GM10266 (cell line): ENCODE measurements around the gene RNF175.

ENCODE experiments used
- DNase-seq: peaks from one replicate; pipeline ENCODE4 v3.0.0; 2012; ENCODE audit errors: extremely low spot score
- TF ChIP-seq, protein P1 (sequence below): IDR thresholded peaks from 2 replicates; pipeline ENCODE4 v1.5.1; 2012; ENCODE audit warnings: mild to moderate bottlenecking, low read depth; ENCODE audit not compliant: control insufficient read depth, insufficient read depth; ENCODE audit errors: missing control alignments

Gene RNF175

GRCh38 chr4:153790500-153790865, 30.7 kb upstream of the RNF175 start:
- DNase-seq = peak; percentile 38
- TF ChIP-seq, protein P1, sequence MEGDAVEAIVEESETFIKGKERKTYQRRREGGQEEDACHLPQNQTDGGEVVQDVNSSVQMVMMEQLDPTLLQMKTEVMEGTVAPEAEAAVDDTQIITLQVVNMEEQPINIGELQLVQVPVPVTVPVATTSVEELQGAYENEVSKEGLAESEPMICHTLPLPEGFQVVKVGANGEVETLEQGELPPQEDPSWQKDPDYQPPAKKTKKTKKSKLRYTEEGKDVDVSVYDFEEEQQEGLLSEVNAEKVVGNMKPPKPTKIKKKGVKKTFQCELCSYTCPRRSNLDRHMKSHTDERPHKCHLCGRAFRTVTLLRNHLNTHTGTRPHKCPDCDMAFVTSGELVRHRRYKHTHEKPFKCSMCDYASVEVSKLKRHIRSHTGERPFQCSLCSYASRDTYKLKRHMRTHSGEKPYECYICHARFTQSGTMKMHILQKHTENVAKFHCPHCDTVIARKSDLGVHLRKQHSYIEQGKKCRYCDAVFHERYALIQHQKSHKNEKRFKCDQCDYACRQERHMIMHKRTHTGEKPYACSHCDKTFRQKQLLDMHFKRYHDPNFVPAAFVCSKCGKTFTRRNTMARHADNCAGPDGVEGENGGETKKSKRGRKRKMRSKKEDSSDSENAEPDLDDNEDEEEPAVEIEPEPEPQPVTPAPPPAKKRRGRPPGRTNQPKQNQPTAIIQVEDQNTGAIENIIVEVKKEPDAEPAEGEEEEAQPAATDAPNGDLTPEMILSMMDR = no peak

DNA sequence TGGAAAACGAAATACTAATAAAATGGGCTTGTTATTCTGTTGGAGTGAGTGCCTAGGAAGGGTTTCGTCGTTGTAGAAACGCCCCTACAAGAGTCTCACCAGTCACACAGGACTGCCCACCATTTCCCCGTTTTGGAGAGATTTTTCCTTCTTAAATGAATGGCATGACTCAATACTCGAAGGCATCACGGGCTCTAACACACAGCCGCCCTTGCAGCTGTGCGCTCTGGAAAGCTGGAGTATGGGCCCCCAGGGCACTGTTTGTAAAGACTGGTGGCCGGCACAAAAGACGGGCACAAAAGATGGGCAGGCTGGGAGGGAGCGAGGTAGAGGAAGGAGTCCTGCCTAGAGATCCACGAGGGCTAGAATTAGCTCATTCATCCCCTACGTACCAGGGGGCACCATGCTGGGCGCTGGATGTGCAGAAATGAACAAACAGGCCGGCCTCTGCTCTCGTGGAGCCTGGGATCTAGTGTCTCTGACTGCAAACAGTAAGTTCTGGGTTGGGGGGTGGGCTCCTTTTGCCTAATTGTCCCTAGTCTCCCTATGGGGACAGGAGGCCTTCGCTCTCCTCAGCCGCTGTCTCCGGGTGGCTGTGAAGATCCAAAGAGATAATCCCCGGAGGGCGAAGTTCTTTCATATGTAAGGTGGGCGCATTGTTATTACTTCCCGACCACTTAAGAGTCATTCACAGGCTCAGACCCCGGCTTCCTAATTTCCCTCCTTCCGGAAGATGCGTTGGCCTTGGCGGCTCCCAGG, 30.1 kb upstream of the RNF175 start:
- peak; percentile 47 for DNase-seq
- TF ChIP-seq, protein P1 = no peak

DNA sequence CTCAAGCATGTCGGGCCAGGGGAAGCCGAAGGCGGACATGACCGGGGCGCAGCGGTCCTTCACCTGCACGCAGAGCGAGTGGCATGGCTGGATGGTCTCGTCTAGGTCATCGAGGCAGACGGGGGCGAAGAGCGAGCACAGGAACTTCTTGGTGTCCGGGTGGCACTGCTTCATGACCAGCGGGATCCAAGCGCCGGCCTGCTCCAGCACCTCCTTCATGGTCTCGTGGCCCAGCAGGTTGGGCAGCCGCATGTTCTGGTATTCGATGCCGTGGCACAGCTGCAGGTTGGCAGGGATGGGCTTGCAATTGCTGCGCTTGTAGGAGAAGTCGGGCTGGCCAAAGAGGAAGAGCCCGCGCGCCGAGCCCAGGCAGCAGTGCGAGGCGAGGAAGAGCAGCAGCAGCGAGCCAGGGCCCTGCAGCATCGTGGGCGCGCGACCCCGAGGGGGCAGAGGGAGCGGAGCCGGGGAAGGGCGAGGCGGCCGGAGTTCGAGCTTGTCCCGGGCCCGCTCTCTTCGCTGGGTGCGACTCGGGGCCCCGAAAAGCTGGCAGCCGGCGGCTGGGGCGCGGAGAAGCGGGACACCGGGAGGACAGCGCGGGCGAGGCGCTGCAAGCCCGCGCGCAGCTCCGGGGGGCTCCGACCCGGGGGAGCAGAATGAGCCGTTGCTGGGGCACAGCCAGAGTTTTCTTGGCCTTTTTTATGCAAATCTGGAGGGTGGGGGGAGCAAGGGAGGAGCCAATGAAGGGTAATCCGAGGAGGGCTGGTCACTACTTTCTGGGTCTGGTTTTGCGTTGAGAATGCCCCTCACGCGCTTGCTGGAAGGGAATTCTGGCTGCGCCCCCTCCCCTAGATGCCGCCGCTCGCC, 28.8 kb upstream of the RNF175 start, which contains the start of gene SFRP2:
TSS of gene SFRP2 (minus strand) at position 671 of the 864 bp plus-strand sequence. CDS start at position 423, 248 bp downstream.
- DNase-seq = peak; percentile 20
- TF ChIP-seq, protein P1 = no peak

GRCh38 chr4:153788051-153788412, 28.2 kb upstream of the RNF175 start:
- TF ChIP-seq, protein P1 = no peak
- DNase-seq = no peak

DNA sequence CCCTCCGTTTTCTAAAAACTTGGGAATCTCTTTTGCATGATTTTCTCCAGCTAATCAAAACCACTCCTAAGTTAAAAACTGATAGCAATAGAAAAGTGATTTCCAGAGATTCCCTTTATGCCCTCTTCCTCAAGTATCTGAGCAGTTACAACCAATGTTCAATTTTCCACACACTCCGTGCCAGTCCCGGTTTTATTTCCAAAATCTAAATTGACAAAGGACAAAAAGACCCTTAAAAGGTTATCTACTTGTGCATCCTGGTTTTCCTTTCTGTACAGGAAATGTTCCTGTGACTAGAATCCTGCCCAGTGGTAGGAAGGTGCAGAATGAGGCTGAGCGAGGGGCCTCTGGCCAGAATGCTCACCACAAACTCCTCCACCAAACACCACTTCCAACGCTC, 27.8 kb upstream of the RNF175 start:
- TF ChIP-seq, protein P1 = no peak
- no peak for DNase-seq

- peak; percentile 14 for DNase-seq
- TF ChIP-seq, protein P1 = no peak
Measured at GRCh38 chr4:153787061-153787560, 27.3 kb upstream of the RNF175 start.
